AG09319 (cell line): ENCODE data around the gene FIZ1.
A peak's percentile ranks its signal among the peaks of the same experiment; 100 is the strongest.
"Not testable (repeated sequence)": the region's sequence is repeated elsewhere in the genome, so short reads cannot be mapped to it uniquely, and the experiment has no call there.

Source experiments
- DNase-seq: peaks from one replicate; pipeline ENCODE4 v3.0.0-alpha.2; 2010; ENCODE audit warnings: low read depth; ENCODE audit errors: extremely low read depth
- CTCF ChIP-seq: IDR thresholded peaks from 2 replicates; pipeline ENCODE4 v1.5.1; 2011; ENCODE audit warnings: low read depth, mild to moderate bottlenecking, inconsistent platforms, low read length, moderate library complexity

The FIZ1 gene

DNA sequence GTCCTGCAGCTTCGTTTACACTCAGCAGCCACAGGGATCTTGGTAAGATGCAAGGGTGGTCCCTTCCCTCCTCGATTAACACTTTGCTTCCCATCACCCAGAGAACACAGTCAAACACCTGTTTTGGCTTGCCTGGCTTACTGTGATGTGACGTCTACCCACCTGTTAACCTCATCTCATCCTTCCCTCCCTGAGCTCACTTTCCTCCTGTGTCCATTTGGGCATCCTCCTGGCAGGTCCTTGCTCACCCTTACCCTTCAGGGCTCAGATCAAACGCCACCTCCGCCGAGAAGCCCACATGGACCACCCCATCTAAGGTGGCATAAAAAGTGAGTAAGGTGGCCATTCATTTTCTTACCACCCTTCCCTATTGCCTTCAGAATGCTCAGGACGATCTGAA, 9.2 kb downstream of the FIZ1 start:
- no peak for DNase-seq
- TF ChIP-seq CTCF, result no peak

GRCh38 chr19:55588738-55589137, 10.6 kb downstream of the FIZ1 start:
- no peak for TF ChIP-seq CTCF
- DNase-seq, result no peak

DNA sequence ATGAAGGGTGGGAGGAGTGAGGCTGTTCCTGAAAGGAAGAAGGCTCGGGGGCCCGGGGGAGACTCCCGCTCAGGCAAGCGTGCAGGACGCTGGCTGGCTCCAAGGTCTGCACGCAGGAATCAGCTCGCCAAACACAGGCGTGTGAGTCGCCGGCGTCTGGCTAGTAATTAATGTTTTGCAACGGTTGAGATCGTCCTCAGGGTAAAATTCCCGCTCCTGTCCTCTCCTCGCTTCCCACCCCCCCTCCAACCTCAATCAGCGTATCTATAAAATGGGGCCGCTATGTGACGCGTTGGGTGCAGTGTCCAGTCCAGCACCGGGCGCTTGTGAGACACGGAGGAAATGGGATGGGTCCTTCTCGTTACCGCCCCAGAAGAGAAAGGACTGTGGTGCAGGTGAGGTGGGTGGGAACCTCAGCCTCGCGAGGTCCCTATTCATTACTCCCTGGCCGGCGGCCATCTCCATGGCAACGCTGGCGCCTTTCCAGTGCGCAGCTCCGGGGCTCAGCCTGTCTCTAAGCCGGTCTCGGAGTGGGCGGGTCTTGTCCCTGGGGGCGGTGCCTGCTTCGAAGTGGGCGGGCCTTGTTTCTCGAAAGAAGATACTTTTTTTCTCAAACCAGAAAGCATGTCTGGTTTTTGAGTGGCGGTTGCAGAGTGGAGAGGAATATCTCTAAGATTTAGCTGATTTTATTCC, 12.2 kb downstream of the FIZ1 start:
- peak; percentile 60 for DNase-seq
- TF ChIP-seq CTCF, result no peak

DNA sequence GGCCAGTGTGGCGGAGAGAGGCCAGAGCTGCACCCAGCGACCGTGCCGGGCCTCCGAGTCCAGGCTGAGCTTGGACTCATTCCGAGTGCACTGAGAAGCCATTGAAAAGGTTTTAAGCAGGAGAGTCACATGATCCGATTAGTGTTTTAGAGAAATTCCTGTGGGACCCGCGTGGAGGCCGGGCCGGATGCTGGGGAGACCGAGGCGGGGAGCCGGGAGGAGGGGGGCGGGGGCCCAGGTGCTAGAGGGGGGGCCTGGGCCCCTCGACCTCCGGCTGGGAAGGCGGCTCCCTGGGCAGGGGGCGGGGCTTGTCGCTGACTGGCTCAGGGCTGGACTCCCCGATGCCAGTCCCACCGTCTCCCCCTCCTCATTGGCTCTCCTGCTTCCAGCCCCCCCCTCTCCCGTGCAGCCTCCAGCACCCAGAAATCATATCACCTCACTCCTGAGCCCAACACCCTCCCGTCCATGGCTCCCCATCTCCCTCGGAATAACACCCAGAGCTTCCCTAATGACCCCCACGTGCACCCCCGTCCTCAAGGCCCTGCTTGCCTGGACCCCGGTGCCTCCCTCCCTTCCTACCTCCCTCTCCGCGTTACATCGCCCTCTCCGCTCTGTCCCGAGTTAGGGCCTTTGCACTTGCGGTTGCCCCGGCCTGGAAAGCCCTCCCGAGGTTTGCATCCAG, 13.5 kb downstream of the FIZ1 start:
- DNase-seq, result no peak
- no peak for TF ChIP-seq CTCF

GRCh38 chr19:55584871-55585270, 14.4 kb downstream of the FIZ1 start:
- TF ChIP-seq CTCF, result no peak
- DNase-seq, result no peak

GRCh38 chr19:55583897-55584296, 15.4 kb downstream of the FIZ1 start:
- not testable (repeated sequence) for DNase-seq

DNA sequence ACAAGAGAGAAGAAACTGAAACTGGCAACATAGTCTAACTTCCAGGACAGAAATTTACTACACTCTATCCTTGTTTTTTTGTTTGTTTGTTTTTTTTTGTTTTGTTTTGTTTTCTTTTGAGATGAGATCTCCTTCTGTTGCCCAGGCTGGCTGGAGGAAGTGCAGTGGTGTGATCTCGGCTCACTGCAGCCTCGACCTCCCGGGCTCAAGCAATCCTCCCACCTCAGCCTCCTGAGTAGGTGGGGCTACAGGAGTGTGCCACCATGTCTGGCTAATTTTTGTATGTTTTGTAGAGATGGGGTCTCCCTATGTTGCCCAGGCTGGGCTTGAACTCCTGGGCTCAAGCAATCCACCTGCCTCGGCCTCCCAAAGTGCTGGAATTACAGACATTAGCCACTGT, 17.0 kb downstream of the FIZ1 start:
- not testable (repeated sequence) for DNase-seq

- no peak for TF ChIP-seq CTCF
- DNase-seq, result no peak
These were observed 17.5 kb downstream of the FIZ1 start for GRCh38 chr19:55581823-55582223.
